PC-9 (cell line): ENCODE measurements around the gene ALS2. TPM values are rescaled to one million over a fixed set of nuclear protein-coding genes. Genes with fewer than 3 reads are reported as not detected.

Experiments
- BruUV-seq: library from RNA; stranded (reverse); fragments of 400-500 nt; replicated peaks from 2 replicates; lab custom pipeline; 2021; lab: Mats Ljungman, UMichigan
- CTCF ChIA-PET: fragments of 300-600 bp; sonication (Branson Sonifier 250); formaldehyde crosslinking; loops from one replicate; lab custom pipeline; 2022; ENCODE audit warnings: antibody characterized with exemption; lab: Charles Lee
- POLR2A ChIA-PET: fragments of 300-600 bp; sonication (Branson Sonifier 250); formaldehyde crosslinking; loops from one replicate; lab custom pipeline; 2022; ENCODE audit warnings: antibody characterized with exemption; ENCODE audit not compliant: unreplicated experiment; lab: Charles Lee
- DNase-seq, 2 experiments: peaks; one replicate each; pipeline versions ENCODE4 v3.0.0 to v3.0.0-alpha.2; 2015 to 2022; ENCODE audit warnings: mixed read lengths in 1 of 2
- H2AFZ ChIP-seq: fragments of 200-600 bp; sonication (generic); 2 replicates; pipeline ENCODE4 v1.8.1; 2017; ENCODE audit warnings: antibody characterized with exemption
- H3F3A ChIP-seq: fragments of 200-600 bp; sonication (generic); 2 replicates; pipeline ENCODE4 v1.8.1; 2017; ENCODE audit warnings: antibody characterized with exemption, mild to moderate bottlenecking, low read depth; ENCODE audit not compliant: insufficient read depth
- H3K27ac ChIP-seq: fragments of 200-600 bp; sonication (generic); 2 replicates; pipeline ENCODE4 v1.6.1; 2016; ENCODE audit warnings: mixed run types
- H3K27me3 ChIP-seq: fragments of 200-600 bp; sonication (generic); 2 replicates; pipeline ENCODE4 v1.6.1; 2016; ENCODE audit warnings: low read depth, mixed run types; ENCODE audit not compliant: insufficient read depth
- H3K36me3 ChIP-seq: fragments of 200-600 bp; sonication (generic); 2 replicates; pipeline ENCODE4 v1.6.1; 2016; ENCODE audit warnings: low read depth, mixed run types
- H3K4me1 ChIP-seq: fragments of 200-600 bp; sonication (generic); replicated peaks from 2 replicates; pipeline ENCODE4 v1.6.1; 2016; ENCODE audit warnings: mixed run types; ENCODE audit not compliant: insufficient read depth
- H3K4me2 ChIP-seq: fragments of 200-600 bp; sonication (generic); 2 replicates; pipeline ENCODE4 v1.6.1; 2017; ENCODE audit warnings: mixed run types
- H3K4me3 ChIP-seq: fragments of 200-600 bp; sonication (generic); 2 replicates; pipeline ENCODE4 v1.6.1; 2016; ENCODE audit warnings: mixed run types
- H3K79me2 ChIP-seq: fragments of 200-600 bp; sonication (generic); 2 replicates; pipeline ENCODE4 v1.6.1; 2017; ENCODE audit warnings: low read depth, mixed run types
- H3K9me2 ChIP-seq: fragments of 200-600 bp; sonication (generic); 2 replicates; pipeline ENCODE4 v1.8.1; 2017; ENCODE audit warnings: mild to moderate bottlenecking; ENCODE audit not compliant: insufficient read depth
- H3K9me3 ChIP-seq: fragments of 200-600 bp; sonication (generic); 2 replicates; pipeline ENCODE4 v1.8.1; 2016; ENCODE audit warnings: low read depth; ENCODE audit not compliant: insufficient read depth
- H4K20me1 ChIP-seq: fragments of 200-600 bp; sonication (generic); 2 replicates; pipeline ENCODE4 v1.8.1; 2017; ENCODE audit not compliant: insufficient read depth
- CTCF ChIP-seq: fragments of 200-600 bp; sonication (generic); conservative IDR thresholded peaks from 2 replicates; pipeline ENCODE4 v1.6.1; 2017; ENCODE audit warnings: mixed run types, antibody characterized with exemption, mild to moderate bottlenecking, moderate library complexity
- EZH2 ChIP-seq: fragments of 200-600 bp; sonication (generic); IDR thresholded peaks from 2 replicates; pipeline ENCODE4 v1.8.0; 2017; ENCODE audit warnings: antibody characterized with exemption, low read depth
- intact Hi-C: fragments of 100-400 bp; cut with micrococcal nuclease; formaldehyde crosslinking; loops from one replicate; pipeline ENCODE4 v1.10.0; 2022; ENCODE audit not compliant: unreplicated experiment
- total RNA-seq: library from RNA; stranded (reverse); gene quantifications from 2 replicates; pipeline ENCODE4 v1.2.3, GENCODE V29; 2021

Gene ALS2
- total RNA-seq, 1 experiment from 2014 or later: 27.6 TPM

GRCh38 chr2:201809633-201810032, 28.9 kb upstream of the ALS2 start:
- Histone ChIP-seq H3K27me3 (no peaks in the 10 kb centered on the region), H3K79me2 (no peaks in the 10 kb centered on the region), H4K20me1 (no peaks in the 10 kb centered on the region), H3K4me3 (no peak overlapping the region), H3F3A (no peaks in the 10 kb centered on the region), H2AFZ (no peak overlapping the region), H3K9me2 (no peaks in the 10 kb centered on the region), H3K4me1 (peaks cover 6% of the 10 kb centered on the region; the same call in 1 of the 2 replicates), H3K4me2 (no peak overlapping the region), H3K9me3 (no peaks in the 10 kb centered on the region; the same call in 1 of the 2 replicates), H3K36me3 (no peaks in the 10 kb centered on the region), H3K27ac (no peak overlapping the region)
- no peak for DNase-seq
- no TSS peak for BruUV-seq
- TF ChIP-seq EZH2 (no peak), CTCF (no peak)
- CTCF ChIA-PET: no interaction called here
- intact Hi-C loops: loop anchor here (2.0 kb wide), 1 partner anchor 27 kb away; no protein-coding TSS in a partner anchor
- POLR2A ChIA-PET: no interaction called here

- CTCF ChIA-PET: no interaction called here
- H3K4me2 ChIP-seq: no peak overlapping the region
These were observed 27.3 kb upstream of the ALS2 start for GRCh38 chr2:201808027-201808426.

GRCh38 chr2:201807452-201807999, 26.8 kb upstream of the ALS2 start:
- Histone ChIP-seq H3K79me2 (no peaks in the 10 kb centered on the region), H3K9me2 (no peaks in the 10 kb centered on the region), H3K27ac (no peak overlapping the region), H4K20me1 (no peaks in the 10 kb centered on the region), H3F3A (no peaks in the 10 kb centered on the region), H3K4me1 (peaks cover 6% of the 10 kb centered on the region; the same call in 1 of the 2 replicates), H3K36me3 (no peaks in the 10 kb centered on the region), H2AFZ (no peak overlapping the region), H3K4me3 (no peak overlapping the region), H3K27me3 (no peaks in the 10 kb centered on the region), H3K4me2 (no peak overlapping the region), H3K9me3 (no peaks in the 10 kb centered on the region; the same call in 1 of the 2 replicates)
- no peak for DNase-seq
- no TSS peak for BruUV-seq
- ChIA-PET CTCF (no interaction called here), POLR2A (no interaction called here)
- intact Hi-C loops: no loop called here
- TF ChIP-seq EZH2 (no peak), CTCF (no peak)

More at GRCh38 chr2:201808027-201808426, 27.3 kb upstream of the ALS2 start:
- TF ChIP-seq EZH2 (no peak), CTCF (no peak)
- Histone ChIP-seq H3F3A (no peaks in the 10 kb centered on the region), H3K4me1 (peaks cover 6% of the 10 kb centered on the region; the same call in 1 of the 2 replicates), H4K20me1 (no peaks in the 10 kb centered on the region), H3K36me3 (no peaks in the 10 kb centered on the region), H3K27me3 (no peaks in the 10 kb centered on the region), H2AFZ (no peak overlapping the region), H3K4me3 (no peak overlapping the region), H3K27ac (no peak overlapping the region), H3K9me3 (no peaks in the 10 kb centered on the region; the same call in 1 of the 2 replicates), H3K9me2 (no peaks in the 10 kb centered on the region), H3K79me2 (no peaks in the 10 kb centered on the region)
- intact Hi-C loops: no loop called here
- POLR2A ChIA-PET: no interaction called here
- DNase-seq: no peak
- BruUV-seq: no TSS peak
